Stimulated activated CD8-positive, alpha-beta memory T cell treated with anti-CD3 and anti-CD28 coated beads, Interleukin-2, amount 100 ng/mL, for 48 hours (primary cell): ENCODE measurements around the gene MLLT1.

Source experiments
- DNase-seq, 2 donors: peaks; one replicate each; pipeline ENCODE4 v3.0.0-alpha.2; 2020; ENCODE audit warnings: low read depth in 2 of 2

The MLLT1 gene

GRCh38 chr19:6274756-6275155 lies 5.0 kb downstream of the MLLT1 start:
- DNase-seq = no peak

- no peak for DNase-seq
These were observed 5.8 kb downstream of the MLLT1 start for GRCh38 chr19:6273701-6274601.

- no peak for DNase-seq
These were observed 6.7 kb downstream of the MLLT1 start for GRCh38 chr19:6272913-6273600.

- DNase-seq = no peak
These were observed 7.4 kb downstream of the MLLT1 start for GRCh38 chr19:6272411-6272791.

- DNase-seq = no peak
These were observed 7.9 kb downstream of the MLLT1 start for GRCh38 chr19:6271721-6272410.

- no peak for DNase-seq
These were observed 8.5 kb downstream of the MLLT1 start for GRCh38 chr19:6271251-6271650.

- DNase-seq = no peak
These were observed 9.0 kb downstream of the MLLT1 start for GRCh38 chr19:6270822-6271221.

- no peak for DNase-seq
These were observed 9.6 kb downstream of the MLLT1 start for GRCh38 chr19:6270076-6270745.

- no peak for DNase-seq
These were observed 10.5 kb downstream of the MLLT1 start for GRCh38 chr19:6269101-6269886.

GRCh38 chr19:6268382-6268771 lies 11.4 kb downstream of the MLLT1 start:
- DNase-seq = no peak

GRCh38 chr19:6267552-6268381 lies 12.0 kb downstream of the MLLT1 start:
- DNase-seq = no peak

- DNase-seq = no peak
These were observed 15.0 kb downstream of the MLLT1 start for GRCh38 chr19:6264803-6265202.

- no peak for DNase-seq
These were observed 15.9 kb downstream of the MLLT1 start for GRCh38 chr19:6263735-6264444.

- DNase-seq = no peak
These were observed 16.5 kb downstream of the MLLT1 start for GRCh38 chr19:6263306-6263705.

GRCh38 chr19:6262519-6262918 lies 17.3 kb downstream of the MLLT1 start:
- DNase-seq = no peak

- no peak for DNase-seq
These were observed 17.9 kb downstream of the MLLT1 start for GRCh38 chr19:6261883-6262282.

- DNase-seq = no peak
These were observed 18.7 kb downstream of the MLLT1 start for GRCh38 chr19:6260912-6261650.

GRCh38 chr19:6260376-6260775 lies 19.4 kb downstream of the MLLT1 start:
- no peak for DNase-seq

GRCh38 chr19:6259312-6259861 lies 20.4 kb downstream of the MLLT1 start:
- no peak for DNase-seq
